ENCODE measurements around the gene PARVG. TPM values are rescaled to one million over a fixed set of nuclear protein-coding genes. Genes with fewer than 3 reads are reported as not detected.

The PARVG gene
- total RNA-seq, 1 experiment from 2014 or later: 0.21 TPM

DNA sequence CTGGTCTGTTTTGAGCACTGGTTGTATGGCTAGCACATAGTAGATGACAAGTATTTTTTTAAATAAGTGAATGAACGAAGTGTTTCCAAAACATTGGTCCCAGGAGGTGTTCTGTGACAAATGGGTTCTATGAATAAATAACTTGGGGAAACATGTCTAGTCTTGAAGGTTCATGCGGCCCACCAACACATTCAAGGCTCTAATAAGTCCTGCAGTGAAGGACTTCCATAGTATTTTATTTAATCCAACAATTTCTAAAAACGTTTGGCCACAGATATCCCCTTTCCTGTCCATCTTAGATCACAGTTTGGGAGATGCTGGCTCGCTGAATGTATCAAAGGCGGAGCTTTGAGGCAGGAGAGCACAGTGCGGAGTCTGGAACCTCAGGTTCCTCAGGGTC, 22.5 kb downstream of the PARVG start:
- no peaks in the 10 kb centered on the region for H3K36me3 ChIP-seq (replicated peaks; ENCODE audit: control insufficient read depth, insufficient read depth, low read length)
- H3K27me3 ChIP-seq (ENCODE audit: control insufficient read depth, insufficient read depth, low read length): no peaks in the 10 kb centered on the region
- H3K4me3 ChIP-seq (ENCODE audit: insufficient read depth, low read depth, low read length): no peak overlapping the region
- DNase-seq: no peak

- no peaks in the 10 kb centered on the region for H3K36me3 ChIP-seq (replicated peaks; ENCODE audit: control insufficient read depth, insufficient read depth, low read length)
- no peaks in the 10 kb centered on the region for H3K27me3 ChIP-seq (ENCODE audit: control insufficient read depth, insufficient read depth, low read length)
- H3K4me3 ChIP-seq (ENCODE audit: insufficient read depth, low read depth, low read length): no peak overlapping the region
- DNase-seq: no peak
Measured at GRCh38 chr22:44204739-44205515, 24.2 kb downstream of the PARVG start.

GRCh38 chr22:44205516-44206329, 25.0 kb downstream of the PARVG start:
- no peaks in the 10 kb centered on the region for H3K27me3 ChIP-seq (ENCODE audit: control insufficient read depth, insufficient read depth, low read length)
- peak; percentile 32 for DNase-seq
- H3K4me3 ChIP-seq (ENCODE audit: insufficient read depth, low read depth, low read length): no peak overlapping the region
- no peaks in the 10 kb centered on the region for H3K36me3 ChIP-seq (replicated peaks; ENCODE audit: control insufficient read depth, insufficient read depth, low read length)

DNA sequence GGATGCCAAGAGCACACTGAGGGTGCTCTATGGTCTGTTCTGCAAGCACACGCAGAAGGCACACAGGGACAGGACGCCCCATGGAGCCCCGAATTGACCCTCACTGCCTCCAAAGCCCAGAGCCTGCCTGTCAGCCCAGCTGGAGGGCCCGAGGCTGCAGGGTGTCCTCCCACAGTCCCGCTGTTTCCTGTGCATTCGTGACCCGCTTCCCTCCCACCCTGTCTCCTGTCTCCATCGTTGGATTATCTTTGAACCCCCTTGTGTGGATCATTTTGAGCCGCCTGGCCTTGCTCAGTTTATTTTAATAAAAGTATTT, 25.6 kb downstream of the PARVG start:
- Histone ChIP-seq H3K4me3 (ENCODE audit: insufficient read depth, low read depth, low read length) (no peak overlapping the region), H3K36me3 (replicated peaks; ENCODE audit: control insufficient read depth, insufficient read depth, low read length) (no peaks in the 10 kb centered on the region), H3K27me3 (ENCODE audit: control insufficient read depth, insufficient read depth, low read length) (no peaks in the 10 kb centered on the region)
- DNase-seq: peak; percentile 30

- H3K27me3 ChIP-seq (ENCODE audit: control insufficient read depth, insufficient read depth, low read length): no peaks in the 10 kb centered on the region
- peak; percentile 35 for DNase-seq
Measured at GRCh38 chr22:44206696-44207095, 26.0 kb downstream of the PARVG start.

GRCh38 chr22:44207173-44207980, 26.7 kb downstream of the PARVG start:
- Histone ChIP-seq H3K4me3 (ENCODE audit: insufficient read depth, low read depth, low read length) (no peak overlapping the region), H3K27me3 (ENCODE audit: control insufficient read depth, insufficient read depth, low read length) (no peaks in the 10 kb centered on the region), H3K36me3 (replicated peaks; ENCODE audit: control insufficient read depth, insufficient read depth, low read length) (no peaks in the 10 kb centered on the region)
- DNase-seq: peak; percentile 25

More at GRCh38 chr22:44206696-44207095, 26.0 kb downstream of the PARVG start:
- H3K4me3 ChIP-seq (ENCODE audit: insufficient read depth, low read depth, low read length): no peak overlapping the region
- H3K36me3 ChIP-seq (replicated peaks; ENCODE audit: control insufficient read depth, insufficient read depth, low read length): no peaks in the 10 kb centered on the region

GRCh38 chr22:44207981-44208317, 27.2 kb downstream of the PARVG start:
- no peaks in the 10 kb centered on the region for H3K27me3 ChIP-seq (ENCODE audit: control insufficient read depth, insufficient read depth, low read length)
- no peak overlapping the region for H3K4me3 ChIP-seq (ENCODE audit: insufficient read depth, low read depth, low read length)
- DNase-seq: no peak
- no peaks in the 10 kb centered on the region for H3K36me3 ChIP-seq (replicated peaks; ENCODE audit: control insufficient read depth, insufficient read depth, low read length)

DNA sequence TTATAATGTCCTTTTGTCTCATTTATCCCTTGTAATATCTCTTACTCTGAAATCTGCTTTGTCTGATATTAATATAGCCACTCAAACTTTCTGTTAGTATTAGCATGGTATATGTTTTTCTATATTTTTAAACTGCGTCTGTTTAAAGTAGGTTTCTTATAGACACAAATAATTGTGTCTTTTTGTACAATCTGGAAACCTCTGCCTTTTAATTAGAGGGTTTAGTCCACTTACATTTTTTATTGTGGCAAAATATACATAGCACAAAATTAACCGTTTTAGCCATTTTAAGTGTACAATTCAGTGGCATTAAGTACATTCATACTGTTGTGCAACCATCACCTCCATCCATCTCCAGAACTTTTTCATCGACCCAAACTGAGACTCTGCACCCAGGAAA, 28.6 kb downstream of the PARVG start:
- no peak for DNase-seq
- Histone ChIP-seq H3K27me3 (ENCODE audit: control insufficient read depth, insufficient read depth, low read length) (no peaks in the 10 kb centered on the region), H3K4me3 (ENCODE audit: insufficient read depth, low read depth, low read length) (no peak overlapping the region), H3K36me3 (replicated peaks; ENCODE audit: control insufficient read depth, insufficient read depth, low read length) (no peaks in the 10 kb centered on the region)

DNA sequence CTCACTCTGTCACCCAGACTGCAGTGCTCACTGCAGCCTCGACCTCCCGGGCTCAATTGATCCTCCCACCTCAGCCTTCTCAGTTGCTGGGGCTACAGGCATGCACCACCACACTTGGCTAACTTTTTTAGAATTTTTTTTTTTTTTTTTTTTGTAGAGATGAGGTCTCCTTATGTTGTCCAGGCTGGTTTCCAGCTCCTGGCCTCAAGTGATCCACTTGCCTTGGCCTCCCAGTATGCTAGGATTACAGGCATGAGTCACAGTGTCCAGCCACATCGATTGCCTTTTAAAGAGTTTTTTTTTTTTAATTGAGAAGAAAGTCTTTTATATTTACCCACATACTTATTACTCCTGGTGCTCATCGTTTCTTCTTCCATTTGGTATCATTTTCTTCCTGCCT, 30.0 kb downstream of the PARVG start:
- H3K36me3 ChIP-seq (replicated peaks; ENCODE audit: control insufficient read depth, insufficient read depth, low read length): no peaks in the 10 kb centered on the region
- no peak for DNase-seq
- H3K4me3 ChIP-seq (ENCODE audit: insufficient read depth, low read depth, low read length): no peak overlapping the region
- no peaks in the 10 kb centered on the region for H3K27me3 ChIP-seq (ENCODE audit: control insufficient read depth, insufficient read depth, low read length)

GRCh38 chr22:44211256-44211945, 30.7 kb downstream of the PARVG start:
- Histone ChIP-seq H3K4me3 (ENCODE audit: insufficient read depth, low read depth, low read length) (no peak overlapping the region), H3K36me3 (replicated peaks; ENCODE audit: control insufficient read depth, insufficient read depth, low read length) (no peaks in the 10 kb centered on the region), H3K27me3 (ENCODE audit: control insufficient read depth, insufficient read depth, low read length) (no peaks in the 10 kb centered on the region)
- DNase-seq: peak; percentile 19

DNA sequence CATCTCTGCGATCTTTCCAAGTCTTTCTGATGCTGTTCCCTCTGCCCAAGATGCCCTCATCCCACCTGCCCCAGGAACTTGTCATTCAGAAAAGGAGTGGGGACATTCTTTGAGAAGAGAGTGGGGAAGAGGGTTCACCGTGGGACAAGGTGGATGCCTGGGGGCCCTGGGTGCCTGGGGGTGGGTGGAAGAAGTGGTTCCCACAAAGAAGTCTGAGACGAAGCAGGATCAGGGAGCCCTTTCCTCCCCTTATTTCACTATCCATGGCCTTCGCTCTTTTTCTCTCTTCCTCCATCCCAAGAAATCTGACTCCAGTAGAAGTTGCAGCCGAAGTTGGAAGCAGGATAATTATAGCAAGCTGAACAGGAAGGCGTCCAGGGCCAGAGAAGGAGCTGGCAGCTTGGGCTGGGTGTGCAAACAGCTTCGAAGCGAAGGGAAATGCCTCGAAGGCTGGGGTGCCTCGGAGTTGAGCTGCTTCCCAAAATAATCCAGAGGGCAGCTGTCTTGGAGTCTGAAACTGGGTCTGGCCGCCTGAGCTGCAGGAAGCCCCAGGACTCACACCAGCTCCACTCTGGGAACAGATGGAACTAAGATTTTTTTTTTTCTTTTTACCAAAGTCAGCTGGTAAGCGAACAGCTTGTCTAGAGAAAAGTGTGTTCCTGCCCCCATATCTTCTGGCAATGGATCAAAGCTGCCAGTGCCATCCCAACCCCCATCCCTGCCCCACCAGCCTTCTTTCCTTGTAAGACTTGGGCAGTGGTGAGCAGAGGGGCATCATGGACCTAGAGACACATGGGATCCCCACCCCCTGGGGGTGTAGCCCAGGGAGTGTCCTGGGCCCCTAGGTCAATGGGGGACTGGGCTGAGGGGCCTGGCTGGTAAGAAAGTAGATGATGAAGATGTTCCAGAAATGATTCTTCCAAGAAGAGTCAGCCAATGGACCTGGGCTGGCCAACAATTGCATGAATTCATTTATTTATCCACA, 31.5 kb downstream of the PARVG start:
- no peaks in the 10 kb centered on the region for H3K27me3 ChIP-seq (ENCODE audit: control insufficient read depth, insufficient read depth, low read length)
- no peaks in the 10 kb centered on the region for H3K36me3 ChIP-seq (replicated peaks; ENCODE audit: control insufficient read depth, insufficient read depth, low read length)
- H3K4me3 ChIP-seq (ENCODE audit: insufficient read depth, low read depth, low read length): no peak overlapping the region
- peak; percentile 8 for DNase-seq

DNA sequence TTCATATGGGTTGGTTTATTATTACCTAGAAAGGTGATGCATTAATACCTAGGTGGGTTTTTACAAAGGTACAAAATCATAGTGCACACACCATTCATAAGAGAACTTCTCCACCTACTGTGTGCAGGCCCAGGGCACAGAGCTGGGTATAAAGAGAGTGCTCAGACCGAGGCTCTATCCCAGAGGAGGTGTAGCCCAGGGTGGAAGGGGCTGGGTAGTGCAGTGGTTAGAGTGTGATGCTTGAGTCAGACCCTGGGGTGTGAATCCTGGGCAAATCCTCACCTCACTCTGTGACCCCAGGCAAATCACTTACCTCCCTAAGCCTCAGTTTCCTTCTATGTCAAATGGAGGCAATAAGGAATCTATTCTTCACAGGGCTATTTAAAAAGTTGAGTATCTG, 32.2 kb downstream of the PARVG start:
- Histone ChIP-seq H3K4me3 (ENCODE audit: insufficient read depth, low read depth, low read length) (no peak overlapping the region), H3K27me3 (ENCODE audit: control insufficient read depth, insufficient read depth, low read length) (no peaks in the 10 kb centered on the region), H3K36me3 (replicated peaks; ENCODE audit: control insufficient read depth, insufficient read depth, low read length) (no peaks in the 10 kb centered on the region)
- peak; percentile 7 for DNase-seq

DNA sequence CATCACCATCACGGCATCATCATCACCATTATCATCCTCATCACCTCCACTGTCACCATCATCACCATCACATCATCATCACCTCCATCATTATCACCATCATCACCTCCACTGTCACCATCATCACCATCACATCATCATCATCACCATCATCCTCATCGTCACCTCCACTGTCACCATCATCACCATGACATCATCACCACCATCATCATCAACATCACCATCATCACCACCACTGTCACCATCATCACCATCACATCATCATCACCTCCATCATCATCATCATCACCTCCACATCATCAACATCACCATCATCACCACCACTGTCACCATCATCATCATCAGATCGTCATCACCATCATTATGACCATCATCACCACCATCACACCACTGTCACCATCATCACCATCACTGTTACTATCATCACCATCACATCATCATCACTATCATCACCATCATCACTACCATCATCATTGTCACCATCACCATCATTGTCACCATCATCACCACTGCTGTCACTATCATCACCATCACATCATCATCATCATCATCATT, 32.8 kb downstream of the PARVG start:
- H3K36me3 ChIP-seq (replicated peaks; ENCODE audit: control insufficient read depth, insufficient read depth, low read length): no peaks in the 10 kb centered on the region
- H3K4me3 ChIP-seq (ENCODE audit: insufficient read depth, low read depth, low read length): no peak overlapping the region
- no peaks in the 10 kb centered on the region for H3K27me3 ChIP-seq (ENCODE audit: control insufficient read depth, insufficient read depth, low read length)
- no peak for DNase-seq

All from H7 (cell line).